Measurements from ENCODE around the gene LASP1. TPM values are rescaled to one million over a fixed set of nuclear protein-coding genes. Genes with fewer than 3 reads are reported as not detected.

The LASP1 gene
- total RNA-seq, 1 donor from 2014 or later, result 66.6 TPM

DNA sequence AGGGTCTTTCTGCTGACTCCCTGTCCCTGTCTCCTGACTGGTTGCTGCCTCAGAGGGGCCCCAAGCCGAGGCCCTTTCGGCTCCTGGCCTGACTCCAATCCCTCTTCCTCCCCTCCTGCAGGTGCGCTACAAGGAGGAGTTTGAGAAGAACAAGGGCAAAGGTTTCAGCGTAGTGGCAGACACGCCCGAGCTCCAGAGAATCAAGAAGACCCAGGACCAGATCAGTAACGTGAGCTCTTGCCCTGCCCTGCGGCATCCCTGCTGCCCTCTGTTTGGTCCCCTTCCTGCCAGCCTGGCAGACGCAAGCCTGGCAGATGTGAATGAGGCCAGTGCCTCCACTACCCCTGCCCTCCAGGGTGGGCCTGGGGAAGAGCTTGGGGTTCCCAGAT, 28.4 kb downstream of the LASP1 start:
- no peak overlapping the region for H3K4me3 Mint-ChIP-seq (ENCODE audit: unreplicated experiment)
- H3K27me3 Mint-ChIP-seq (ENCODE audit: unreplicated experiment), result peaks cover 4% of the 10 kb centered on the region
- no peaks in the 10 kb centered on the region for H3K36me3 Mint-ChIP-seq (ENCODE audit: unreplicated experiment)
- TF ChIP-seq, protein P1, sequence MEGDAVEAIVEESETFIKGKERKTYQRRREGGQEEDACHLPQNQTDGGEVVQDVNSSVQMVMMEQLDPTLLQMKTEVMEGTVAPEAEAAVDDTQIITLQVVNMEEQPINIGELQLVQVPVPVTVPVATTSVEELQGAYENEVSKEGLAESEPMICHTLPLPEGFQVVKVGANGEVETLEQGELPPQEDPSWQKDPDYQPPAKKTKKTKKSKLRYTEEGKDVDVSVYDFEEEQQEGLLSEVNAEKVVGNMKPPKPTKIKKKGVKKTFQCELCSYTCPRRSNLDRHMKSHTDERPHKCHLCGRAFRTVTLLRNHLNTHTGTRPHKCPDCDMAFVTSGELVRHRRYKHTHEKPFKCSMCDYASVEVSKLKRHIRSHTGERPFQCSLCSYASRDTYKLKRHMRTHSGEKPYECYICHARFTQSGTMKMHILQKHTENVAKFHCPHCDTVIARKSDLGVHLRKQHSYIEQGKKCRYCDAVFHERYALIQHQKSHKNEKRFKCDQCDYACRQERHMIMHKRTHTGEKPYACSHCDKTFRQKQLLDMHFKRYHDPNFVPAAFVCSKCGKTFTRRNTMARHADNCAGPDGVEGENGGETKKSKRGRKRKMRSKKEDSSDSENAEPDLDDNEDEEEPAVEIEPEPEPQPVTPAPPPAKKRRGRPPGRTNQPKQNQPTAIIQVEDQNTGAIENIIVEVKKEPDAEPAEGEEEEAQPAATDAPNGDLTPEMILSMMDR (IDR thresholded peaks at IDR 0.05; ENCODE audit: partially characterized antibody, unreplicated experiment), result no peak
- peaks cover 1% of the 10 kb centered on the region for H3K9me3 Mint-ChIP-seq (ENCODE audit: unreplicated experiment)
- H3K27ac Mint-ChIP-seq (ENCODE audit: unreplicated experiment), result no peak overlapping the region
- peaks cover 27% of the 10 kb centered on the region for H3K4me1 Mint-ChIP-seq (ENCODE audit: low read depth, unreplicated experiment)
- DNase-seq, result no peak

DNA sequence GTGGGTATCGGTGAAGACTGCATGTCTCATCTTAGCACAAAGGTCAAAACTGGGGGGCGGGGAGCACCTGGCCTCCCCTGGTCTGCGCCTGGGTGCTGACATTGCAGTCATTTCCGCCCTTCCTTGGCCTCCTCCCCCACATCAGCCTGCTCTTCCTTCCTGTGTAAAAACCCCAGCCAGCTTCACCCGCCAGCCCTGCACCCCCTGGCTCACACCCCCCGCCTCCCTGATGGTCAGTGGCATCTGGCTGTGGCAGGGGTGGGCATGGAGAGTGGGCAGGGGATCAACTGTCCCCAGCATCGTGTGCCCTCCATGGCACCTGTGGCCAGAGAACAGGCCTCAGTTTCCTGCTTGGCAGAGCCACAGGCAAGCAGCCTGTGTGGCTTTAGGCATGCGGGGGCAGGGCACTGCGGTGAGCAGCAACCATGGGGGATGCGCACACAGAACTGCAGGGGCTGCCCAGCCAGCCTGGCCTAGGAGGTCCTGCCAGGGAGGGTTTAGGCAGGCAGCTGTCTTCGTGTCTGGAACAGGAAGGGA, 29.0 kb downstream of the LASP1 start:
- Mint-ChIP-seq H3K27ac (ENCODE audit: unreplicated experiment) (no peak overlapping the region), H3K9me3 (ENCODE audit: unreplicated experiment) (peaks cover 1% of the 10 kb centered on the region), H3K4me3 (ENCODE audit: unreplicated experiment) (no peak overlapping the region), H3K4me1 (ENCODE audit: low read depth, unreplicated experiment) (peaks cover 27% of the 10 kb centered on the region), H3K36me3 (ENCODE audit: unreplicated experiment) (no peaks in the 10 kb centered on the region), H3K27me3 (ENCODE audit: unreplicated experiment) (peaks cover 4% of the 10 kb centered on the region)
- TF ChIP-seq, protein P1 (IDR thresholded peaks at IDR 0.05; ENCODE audit: partially characterized antibody, unreplicated experiment), result no peak
- no peak for DNase-seq

DNA sequence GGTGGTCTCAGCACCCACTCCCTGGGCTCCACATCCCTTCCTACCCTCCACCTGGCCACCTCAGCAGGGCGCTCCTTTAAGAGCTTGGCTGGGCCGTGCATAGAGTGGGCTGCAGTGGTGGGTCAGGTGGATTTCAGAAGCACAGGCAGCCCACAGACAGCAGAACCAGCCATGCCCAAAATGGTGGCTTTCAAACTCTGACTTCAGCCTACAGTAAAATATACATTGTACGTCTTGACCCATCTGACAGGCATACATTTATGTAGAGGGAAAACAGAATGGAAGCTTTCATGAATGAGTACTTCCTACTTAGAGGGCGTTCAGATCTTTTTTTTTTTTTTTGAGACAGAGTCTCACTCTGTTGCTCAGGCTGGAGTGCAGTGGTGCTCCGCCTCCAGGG, 29.6 kb downstream of the LASP1 start:
- H3K4me3 Mint-ChIP-seq (ENCODE audit: unreplicated experiment), result no peak overlapping the region
- H3K9me3 Mint-ChIP-seq (ENCODE audit: unreplicated experiment), result peaks cover 1% of the 10 kb centered on the region
- H3K27ac Mint-ChIP-seq (ENCODE audit: unreplicated experiment), result no peak overlapping the region
- no peaks in the 10 kb centered on the region for H3K36me3 Mint-ChIP-seq (ENCODE audit: unreplicated experiment)
- H3K4me1 Mint-ChIP-seq (ENCODE audit: low read depth, unreplicated experiment), result peaks cover 23% of the 10 kb centered on the region
- H3K27me3 Mint-ChIP-seq (ENCODE audit: unreplicated experiment), result peaks cover 2% of the 10 kb centered on the region
- no peak for DNase-seq
- TF ChIP-seq, protein P1 (IDR thresholded peaks at IDR 0.05; ENCODE audit: partially characterized antibody, unreplicated experiment), result no peak

DNA sequence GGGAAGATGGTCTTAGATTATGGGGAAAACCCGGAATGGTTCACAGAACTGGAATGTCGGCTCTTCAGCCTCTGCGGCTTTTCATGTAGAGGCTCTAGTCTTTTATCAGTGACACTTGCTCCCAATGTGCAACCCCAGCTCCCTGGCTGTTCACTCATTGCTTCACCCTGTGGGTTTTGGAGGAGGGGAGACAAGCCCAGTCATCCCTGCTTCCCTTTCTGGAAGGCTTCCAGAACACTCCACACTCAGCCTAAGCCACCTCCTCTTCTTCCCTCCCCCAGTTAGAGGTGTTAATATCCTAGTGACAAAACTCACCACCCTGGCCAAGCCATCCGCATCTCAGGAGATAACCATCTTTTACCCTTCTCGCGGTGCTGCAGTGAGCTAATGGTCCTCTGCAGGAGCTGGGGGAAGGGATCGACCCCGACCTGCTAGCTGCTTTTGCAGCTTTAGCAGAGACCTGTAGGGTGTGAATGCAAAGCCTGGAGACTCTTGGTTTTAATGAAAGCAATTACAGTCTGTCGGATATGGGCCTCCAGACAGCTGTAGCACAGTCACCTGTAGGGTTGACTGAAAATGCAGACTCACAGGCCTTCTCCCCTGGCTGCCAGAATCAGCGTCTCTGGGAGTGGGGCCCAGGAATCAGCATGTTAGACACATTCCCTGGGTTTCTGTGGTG, 31.3 kb downstream of the LASP1 start:
- no peak for DNase-seq
- no peaks in the 10 kb centered on the region for H3K36me3 Mint-ChIP-seq (ENCODE audit: unreplicated experiment)
- TF ChIP-seq, protein P1 (IDR thresholded peaks at IDR 0.05; ENCODE audit: partially characterized antibody, unreplicated experiment), result no peak
- no peak overlapping the region for H3K4me3 Mint-ChIP-seq (ENCODE audit: unreplicated experiment)
- H3K27me3 Mint-ChIP-seq (ENCODE audit: unreplicated experiment), result peaks cover 2% of the 10 kb centered on the region
- peaks cover 1% of the 10 kb centered on the region for H3K9me3 Mint-ChIP-seq (ENCODE audit: unreplicated experiment)
- H3K27ac Mint-ChIP-seq (ENCODE audit: unreplicated experiment), result no peak overlapping the region
- peaks cover 22% of the 10 kb centered on the region for H3K4me1 Mint-ChIP-seq (ENCODE audit: low read depth, unreplicated experiment)

DNA sequence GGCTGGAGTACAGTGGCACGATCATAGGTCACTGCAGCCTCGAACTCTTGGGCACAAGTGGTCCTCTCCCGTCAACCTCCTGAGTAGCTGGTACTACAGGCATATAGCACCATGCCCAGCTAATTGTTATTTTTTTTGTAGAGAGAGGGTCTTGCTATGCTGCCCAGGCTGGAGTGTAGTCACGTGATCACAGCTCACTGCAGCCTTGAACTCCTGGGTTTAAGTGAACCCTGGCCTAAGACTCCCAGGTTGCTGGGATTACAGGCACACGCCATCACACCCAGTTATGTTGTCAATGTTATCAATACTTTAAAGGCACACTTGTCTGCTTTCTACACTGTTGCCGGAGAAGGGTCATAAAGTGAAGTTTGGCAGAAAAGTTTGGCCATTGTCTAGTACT, 33.5 kb downstream of the LASP1 start:
- Mint-ChIP-seq H3K36me3 (ENCODE audit: unreplicated experiment) (no peaks in the 10 kb centered on the region), H3K27ac (ENCODE audit: unreplicated experiment) (no peak overlapping the region), H3K4me3 (ENCODE audit: unreplicated experiment) (no peak overlapping the region), H3K9me3 (ENCODE audit: unreplicated experiment) (no peaks in the 10 kb centered on the region), H3K27me3 (ENCODE audit: unreplicated experiment) (no peaks in the 10 kb centered on the region), H3K4me1 (ENCODE audit: low read depth, unreplicated experiment) (peaks cover 8% of the 10 kb centered on the region)
- TF ChIP-seq, protein P1 (IDR thresholded peaks at IDR 0.05; ENCODE audit: partially characterized antibody, unreplicated experiment), result no peak
- no peak for DNase-seq

All from glutamatergic neuron (in vitro differentiated cells).